Uterus (tissue), 2 donors: ENCODE data around the gene ZBTB40.

Source experiments
- POLR2A ChIP-seq, 2 donors: fragments of 450-650 bp; IDR thresholded peaks; one replicate each; pipeline ENCODE4 v1.6.1; 2016; ENCODE audit warnings: antibody characterized with exemption in 2 of 2, mild to moderate bottlenecking in 1 of 2, moderate library complexity in 1 of 2
- TF ChIP-seq, protein P1 (sequence below), 4 experiments: fragments of 200-600 bp in 2 of 4; fragments of 450-650 bp in 2 of 4; sonication (generic) in 2 of 4; IDR thresholded peaks; one replicate each; pipeline ENCODE4 v1.5.1; 2016 to 2019; ENCODE audit warnings: antibody characterized with exemption in 4 of 4, mild to moderate bottlenecking in 2 of 4, moderate library complexity in 1 of 4

DNA sequence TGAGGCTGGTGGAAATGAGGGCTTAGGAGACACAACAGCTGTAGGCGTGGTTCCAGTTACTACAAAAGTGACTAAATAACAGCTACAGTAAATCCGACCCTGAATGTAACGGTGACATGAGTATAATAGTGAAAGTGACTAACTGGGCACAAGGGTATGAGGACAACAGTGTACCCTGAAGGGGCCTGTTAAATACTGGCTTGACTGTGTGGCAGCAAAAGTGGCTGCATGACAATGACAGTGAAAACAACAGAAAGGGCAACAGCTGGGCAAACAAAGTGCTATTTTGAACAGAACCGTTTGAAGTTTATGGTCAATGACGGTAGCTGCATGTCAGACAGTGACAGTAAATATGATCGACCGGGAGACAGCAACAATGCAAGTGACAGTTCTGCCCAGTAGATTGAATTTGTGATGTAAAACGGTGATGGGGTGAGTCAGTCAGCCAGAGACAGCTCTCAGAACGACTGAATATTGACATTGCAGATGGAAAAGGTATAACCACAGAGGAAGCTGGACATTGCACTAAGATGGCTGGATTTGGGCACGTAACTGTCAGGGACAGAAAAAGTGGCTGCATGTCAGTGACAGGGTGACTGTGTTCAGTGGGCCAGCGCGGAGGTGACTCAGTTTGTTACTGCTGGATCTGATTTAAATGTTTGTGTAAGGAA is 1.2 kb upstream of the ZBTB40 start:
- TF ChIP-seq, protein P1, sequence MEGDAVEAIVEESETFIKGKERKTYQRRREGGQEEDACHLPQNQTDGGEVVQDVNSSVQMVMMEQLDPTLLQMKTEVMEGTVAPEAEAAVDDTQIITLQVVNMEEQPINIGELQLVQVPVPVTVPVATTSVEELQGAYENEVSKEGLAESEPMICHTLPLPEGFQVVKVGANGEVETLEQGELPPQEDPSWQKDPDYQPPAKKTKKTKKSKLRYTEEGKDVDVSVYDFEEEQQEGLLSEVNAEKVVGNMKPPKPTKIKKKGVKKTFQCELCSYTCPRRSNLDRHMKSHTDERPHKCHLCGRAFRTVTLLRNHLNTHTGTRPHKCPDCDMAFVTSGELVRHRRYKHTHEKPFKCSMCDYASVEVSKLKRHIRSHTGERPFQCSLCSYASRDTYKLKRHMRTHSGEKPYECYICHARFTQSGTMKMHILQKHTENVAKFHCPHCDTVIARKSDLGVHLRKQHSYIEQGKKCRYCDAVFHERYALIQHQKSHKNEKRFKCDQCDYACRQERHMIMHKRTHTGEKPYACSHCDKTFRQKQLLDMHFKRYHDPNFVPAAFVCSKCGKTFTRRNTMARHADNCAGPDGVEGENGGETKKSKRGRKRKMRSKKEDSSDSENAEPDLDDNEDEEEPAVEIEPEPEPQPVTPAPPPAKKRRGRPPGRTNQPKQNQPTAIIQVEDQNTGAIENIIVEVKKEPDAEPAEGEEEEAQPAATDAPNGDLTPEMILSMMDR (IDR thresholded peaks at IDR 0.05), result no peak
- TF ChIP-seq POLR2A (IDR thresholded peaks at IDR 0.05), result no peak
